Stimulated activated naive CD8-positive, alpha-beta T cell treated with anti-CD3 and anti-CD28 coated beads, Interleukin-15, Interleukin-2, amounts not matched to agents 100 ng/mL and 50 ng/mL, for 24 hours (primary cell): ENCODE data around the gene STAT2.
A peak's percentile ranks its signal among the peaks of the same experiment; 100 is the strongest.
"Not testable (repeated sequence)": the region's sequence is repeated elsewhere in the genome, so short reads cannot be mapped to it uniquely, and the experiment has no call there.

Source experiments
- H3K27ac Mint-ChIP-seq: one replicate; pipeline ENCODE4 v1.8.0; 2021; ENCODE audit warnings: mild to moderate bottlenecking, mixed read lengths
- H3K27me3 Mint-ChIP-seq: one replicate; pipeline ENCODE4 v1.8.0; 2021; ENCODE audit warnings: mixed read lengths
- H3K36me3 Mint-ChIP-seq: one replicate; pipeline ENCODE4 v1.8.0; 2021; ENCODE audit warnings: low read depth, mixed read lengths
- H3K4me1 Mint-ChIP-seq: one replicate; pipeline ENCODE4 v1.8.0; 2021; ENCODE audit warnings: low read depth, mixed read lengths
- H3K4me3 Mint-ChIP-seq: one replicate; pipeline ENCODE4 v1.8.0; 2021; ENCODE audit warnings: mild to moderate bottlenecking, mixed read lengths
- H3K9me3 Mint-ChIP-seq: one replicate; pipeline ENCODE4 v1.8.0; 2021; ENCODE audit warnings: mixed read lengths

The STAT2 gene

GRCh38 chr12:56359851-56360767 lies at the start of gene STAT2:
STAT2 (minus strand) TSS chr12:56360107; CDS start chr12:56356571, 3,536 bp downstream.
- H3K4me1 Mint-ChIP-seq = peaks cover 31% of the 10 kb centered on the region
- H3K9me3 Mint-ChIP-seq = no peaks in the 10 kb centered on the region
- peak within 1 kb of the TSS; percentile 92 for H3K27ac Mint-ChIP-seq
- peaks cover 10% of the 10 kb centered on the region for H3K36me3 Mint-ChIP-seq
- peak within 1 kb of the TSS; percentile 91 for H3K4me3 Mint-ChIP-seq
- H3K27me3 Mint-ChIP-seq = no peaks in the 10 kb centered on the region

- Mint-ChIP-seq H3K27me3 (no peaks in the 10 kb centered on the region), H3K36me3 (no peaks in the 10 kb centered on the region), H3K4me1 (no peaks in the 10 kb centered on the region), H3K4me3 (no peak overlapping the region), H3K27ac (no peak overlapping the region), H3K9me3 (no peaks in the 10 kb centered on the region)
Measured at GRCh38 chr12:56408799-56409417, 49.0 kb upstream of the STAT2 start.

- not testable (repeated sequence) for H3K27ac Mint-ChIP-seq, H3K36me3 Mint-ChIP-seq, H3K9me3 Mint-ChIP-seq, H3K4me1 Mint-ChIP-seq, H3K4me3 Mint-ChIP-seq, H3K27me3 Mint-ChIP-seq
Measured at GRCh38 chr12:56404227-56404626, 44.3 kb upstream of the STAT2 start.

- H3K9me3 Mint-ChIP-seq, H3K4me3 Mint-ChIP-seq, H3K4me1 Mint-ChIP-seq, H3K36me3 Mint-ChIP-seq, H3K27me3 Mint-ChIP-seq, H3K27ac Mint-ChIP-seq: not testable (repeated sequence)
Measured at GRCh38 chr12:56401612-56402011, 41.7 kb upstream of the STAT2 start.

- not testable (repeated sequence) for H3K4me1 Mint-ChIP-seq, H3K36me3 Mint-ChIP-seq, H3K27ac Mint-ChIP-seq, H3K27me3 Mint-ChIP-seq, H3K4me3 Mint-ChIP-seq, H3K9me3 Mint-ChIP-seq
Measured at GRCh38 chr12:56401125-56401524, 41.2 kb upstream of the STAT2 start.

GRCh38 chr12:56399466-56399865 lies 39.6 kb upstream of the STAT2 start:
- H3K27me3 Mint-ChIP-seq, H3K27ac Mint-ChIP-seq, H3K9me3 Mint-ChIP-seq, H3K36me3 Mint-ChIP-seq, H3K4me3 Mint-ChIP-seq, H3K4me1 Mint-ChIP-seq: not testable (repeated sequence)

GRCh38 chr12:56398324-56398723 lies 38.4 kb upstream of the STAT2 start:
- no peaks in the 10 kb centered on the region for H3K36me3 Mint-ChIP-seq
- no peaks in the 10 kb centered on the region for H3K27me3 Mint-ChIP-seq
- H3K4me3 Mint-ChIP-seq = no peak overlapping the region
- H3K4me1 Mint-ChIP-seq = no peaks in the 10 kb centered on the region
- peaks cover 3% of the 10 kb centered on the region for H3K9me3 Mint-ChIP-seq
- H3K27ac Mint-ChIP-seq = no peak overlapping the region

- no peak overlapping the region for H3K27ac Mint-ChIP-seq
- no peak overlapping the region for H3K4me3 Mint-ChIP-seq
- no peaks in the 10 kb centered on the region for H3K27me3 Mint-ChIP-seq
- no peaks in the 10 kb centered on the region for H3K4me1 Mint-ChIP-seq
- H3K36me3 Mint-ChIP-seq = no peaks in the 10 kb centered on the region
- H3K9me3 Mint-ChIP-seq = no peaks in the 10 kb centered on the region
Measured at GRCh38 chr12:56392331-56392730, 32.4 kb upstream of the STAT2 start.

GRCh38 chr12:56391721-56392120 lies 31.8 kb upstream of the STAT2 start:
- H3K27ac Mint-ChIP-seq = no peak overlapping the region
- H3K36me3 Mint-ChIP-seq = no peaks in the 10 kb centered on the region
- H3K4me1 Mint-ChIP-seq = no peaks in the 10 kb centered on the region
- no peaks in the 10 kb centered on the region for H3K9me3 Mint-ChIP-seq
- no peak overlapping the region for H3K4me3 Mint-ChIP-seq
- H3K27me3 Mint-ChIP-seq = no peaks in the 10 kb centered on the region

GRCh38 chr12:56389412-56389811 lies 29.5 kb upstream of the STAT2 start:
- no peak overlapping the region for H3K27ac Mint-ChIP-seq

GRCh38 chr12:56387152-56387736 lies 27.3 kb upstream of the STAT2 start:
- no peaks in the 10 kb centered on the region for H3K27me3 Mint-ChIP-seq
- H3K4me1 Mint-ChIP-seq = no peaks in the 10 kb centered on the region
- H3K9me3 Mint-ChIP-seq = no peaks in the 10 kb centered on the region
- no peak overlapping the region for H3K4me3 Mint-ChIP-seq
- H3K27ac Mint-ChIP-seq = no peak overlapping the region
- no peaks in the 10 kb centered on the region for H3K36me3 Mint-ChIP-seq

More at GRCh38 chr12:56389412-56389811, 29.5 kb upstream of the STAT2 start:
- Mint-ChIP-seq H3K4me3 (no peak overlapping the region), H3K4me1 (no peaks in the 10 kb centered on the region), H3K27me3 (no peaks in the 10 kb centered on the region), H3K36me3 (no peaks in the 10 kb centered on the region), H3K9me3 (no peaks in the 10 kb centered on the region)

GRCh38 chr12:56385873-56386272 lies 26.0 kb upstream of the STAT2 start:
- Mint-ChIP-seq H3K4me3 (no peak overlapping the region), H3K4me1 (no peaks in the 10 kb centered on the region), H3K27ac (no peak overlapping the region), H3K36me3 (no peaks in the 10 kb centered on the region), H3K27me3 (no peaks in the 10 kb centered on the region), H3K9me3 (no peaks in the 10 kb centered on the region)

GRCh38 chr12:56382611-56383010 lies 22.7 kb upstream of the STAT2 start:
- Mint-ChIP-seq H3K36me3 (no peaks in the 10 kb centered on the region), H3K27ac (no peak overlapping the region), H3K4me1 (no peaks in the 10 kb centered on the region), H3K9me3 (no peaks in the 10 kb centered on the region), H3K4me3 (no peak overlapping the region), H3K27me3 (no peaks in the 10 kb centered on the region)

GRCh38 chr12:56377989-56378316 lies 18.0 kb upstream of the STAT2 start:
- Mint-ChIP-seq H3K27me3 (no peaks in the 10 kb centered on the region), H3K4me3 (no peak overlapping the region), H3K27ac (no peak overlapping the region), H3K4me1 (no peaks in the 10 kb centered on the region), H3K36me3 (no peaks in the 10 kb centered on the region), H3K9me3 (no peaks in the 10 kb centered on the region)

- H3K4me1 Mint-ChIP-seq = no peaks in the 10 kb centered on the region
- H3K27ac Mint-ChIP-seq = no peak overlapping the region
- no peak overlapping the region for H3K4me3 Mint-ChIP-seq
- H3K36me3 Mint-ChIP-seq = no peaks in the 10 kb centered on the region
- no peaks in the 10 kb centered on the region for H3K27me3 Mint-ChIP-seq
- no peaks in the 10 kb centered on the region for H3K9me3 Mint-ChIP-seq
Measured at GRCh38 chr12:56377310-56377988, 17.5 kb upstream of the STAT2 start.
